Measurements from ENCODE around the gene ZBTB38. TPM values are rescaled to one million over a fixed set of nuclear protein-coding genes. Genes with fewer than 3 reads are reported as not detected.

Gene ZBTB38
- total and polyA plus RNA-seq, 2 of the 13 experiments (the other 11 are each of a cell fraction or from before 2014, with no cell fraction given): 26.8 to 51.7 TPM

DNA sequence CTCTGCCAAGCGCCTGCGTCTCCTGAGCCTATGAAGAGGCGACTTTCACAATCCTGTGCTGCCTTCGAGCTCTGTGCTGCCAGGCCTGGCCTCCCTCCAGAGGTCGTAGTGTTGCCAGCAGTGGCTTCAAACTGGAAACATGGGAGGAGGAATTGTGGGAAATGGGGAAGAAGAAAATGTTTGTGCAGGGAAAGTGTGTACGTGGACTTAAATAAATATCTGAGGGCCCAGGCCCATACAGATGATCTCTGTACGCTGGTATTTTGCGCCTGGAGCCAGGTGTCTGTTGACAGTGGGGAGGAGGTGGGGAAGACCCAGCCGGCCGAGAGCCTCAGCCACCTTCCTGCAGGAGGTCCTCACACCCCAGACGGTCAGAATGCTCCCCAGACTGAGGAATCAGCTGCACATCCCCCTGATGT is 44.6 kb downstream of the ZBTB38 start (continued):
- TF ChIP-seq, protein P1, sequence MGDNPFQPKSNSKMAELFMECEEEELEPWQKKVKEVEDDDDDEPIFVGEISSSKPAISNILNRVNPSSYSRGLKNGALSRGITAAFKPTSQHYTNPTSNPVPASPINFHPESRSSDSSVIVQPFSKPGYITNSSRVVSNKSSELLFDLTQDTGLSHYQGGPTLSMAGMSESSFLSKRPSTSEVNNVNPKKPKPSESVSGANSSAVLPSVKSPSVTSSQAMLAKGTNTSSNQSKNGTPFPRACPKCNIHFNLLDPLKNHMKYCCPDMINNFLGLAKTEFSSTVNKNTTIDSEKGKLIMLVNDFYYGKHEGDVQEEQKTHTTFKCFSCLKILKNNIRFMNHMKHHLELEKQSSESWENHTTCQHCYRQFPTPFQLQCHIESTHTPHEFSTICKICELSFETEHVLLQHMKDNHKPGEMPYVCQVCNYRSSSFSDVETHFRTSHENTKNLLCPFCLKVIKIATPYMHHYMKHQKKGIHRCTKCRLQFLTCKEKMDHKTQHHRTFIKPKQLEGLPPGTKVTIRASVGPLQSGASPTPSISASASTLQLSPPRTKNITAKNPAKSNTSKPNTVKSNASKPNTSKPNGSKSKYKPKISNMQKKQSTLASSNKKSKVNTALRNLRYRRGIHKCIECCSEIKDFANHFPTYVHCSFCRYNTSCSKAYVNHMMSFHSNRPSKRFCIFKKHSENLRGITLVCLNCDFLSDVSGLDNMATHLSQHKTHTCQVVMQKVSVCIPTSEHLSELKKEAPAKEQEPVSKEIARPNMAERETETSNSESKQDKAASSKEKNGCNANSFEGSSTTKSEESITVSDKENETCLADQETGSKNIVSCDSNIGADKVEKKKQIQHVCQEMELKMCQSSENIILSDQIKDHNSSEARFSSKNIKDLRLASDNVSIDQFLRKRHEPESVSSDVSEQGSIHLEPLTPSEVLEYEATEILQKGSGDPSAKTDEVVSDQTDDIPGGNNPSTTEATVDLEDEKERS (CRISPR knock-in tag; IDR thresholded peaks at IDR 0.05): no peak
- TF ChIP-seq, protein P2, sequence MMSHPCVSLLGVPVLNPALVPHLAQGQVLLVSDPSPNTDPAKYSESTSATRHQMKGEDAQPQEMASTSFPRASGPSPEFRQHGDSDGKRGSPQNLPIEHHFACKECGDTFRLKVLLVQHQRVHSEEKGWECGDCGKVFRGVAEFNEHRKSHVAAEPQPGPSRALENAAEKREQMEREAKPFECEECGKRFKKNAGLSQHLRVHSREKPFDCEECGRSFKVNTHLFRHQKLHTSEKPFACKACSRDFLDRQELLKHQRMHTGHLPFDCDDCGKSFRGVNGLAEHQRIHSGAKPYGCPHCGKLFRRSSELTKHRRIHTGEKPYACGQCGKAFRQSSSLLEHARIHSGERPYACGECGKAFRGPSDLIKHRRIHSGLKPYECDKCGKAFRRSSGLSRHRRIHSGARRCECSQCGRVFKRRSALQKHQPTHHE (CRISPR knock-in tag; IDR thresholded peaks at IDR 0.05; ENCODE audit: borderline replicate concordance): no peak
- TF ChIP-seq HMGA1 (CRISPR knock-in tag; conservative IDR thresholded peaks at IDR 0.05) (no peak), MYNN (CRISPR knock-in tag; IDR thresholded peaks at IDR 0.05; ENCODE audit: low read depth) (no peak), NFKBIZ (CRISPR knock-in tag; IDR thresholded peaks at IDR 0.05) (no peak), ZNF720 (CRISPR knock-in tag; IDR thresholded peaks at IDR 0.05) (no peak), ZBTB20 (CRISPR knock-in tag; IDR thresholded peaks at IDR 0.05; ENCODE audit: borderline replicate concordance, low read depth) (no peak), KDM1A (CRISPR knock-in tag; IDR thresholded peaks at IDR 0.05) (no peak), KDM5B (CRISPR knock-in tag; IDR thresholded peaks at IDR 0.05; ENCODE audit: borderline replicate concordance) (peak; percentile 36; the same call in 1 of the 2 replicates), ZNF441 (CRISPR knock-in tag; IDR thresholded peaks at IDR 0.05; ENCODE audit: borderline replicate concordance) (no peak; the same call in 1 of the 2 replicates), ZEB1 (IDR thresholded peaks at IDR 0.05; ENCODE audit: insufficient replicate concordance, low read depth) (peak; percentile 65), TMF1 (CRISPR knock-in tag; IDR thresholded peaks at IDR 0.05; ENCODE audit: low read depth) (no peak), ZNF549 (CRISPR knock-in tag; IDR thresholded peaks at IDR 0.05) (no peak), ZFP62 (CRISPR knock-in tag; IDR thresholded peaks at IDR 0.05) (no peak)
- TF ChIP-seq, protein P3, sequence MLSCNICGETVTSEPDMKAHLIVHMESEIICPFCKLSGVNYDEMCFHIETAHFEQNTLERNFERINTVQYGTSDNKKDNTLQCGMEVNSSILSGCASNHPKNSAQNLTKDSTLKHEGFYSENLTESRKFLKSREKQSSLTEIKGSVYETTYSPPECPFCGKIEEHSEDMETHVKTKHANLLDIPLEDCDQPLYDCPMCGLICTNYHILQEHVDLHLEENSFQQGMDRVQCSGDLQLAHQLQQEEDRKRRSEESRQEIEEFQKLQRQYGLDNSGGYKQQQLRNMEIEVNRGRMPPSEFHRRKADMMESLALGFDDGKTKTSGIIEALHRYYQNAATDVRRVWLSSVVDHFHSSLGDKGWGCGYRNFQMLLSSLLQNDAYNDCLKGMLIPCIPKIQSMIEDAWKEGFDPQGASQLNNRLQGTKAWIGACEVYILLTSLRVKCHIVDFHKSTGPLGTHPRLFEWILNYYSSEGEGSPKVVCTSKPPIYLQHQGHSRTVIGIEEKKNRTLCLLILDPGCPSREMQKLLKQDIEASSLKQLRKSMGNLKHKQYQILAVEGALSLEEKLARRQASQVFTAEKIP (CRISPR knock-in tag; IDR thresholded peaks at IDR 0.05; ENCODE audit: borderline replicate concordance): no peak
- TF ChIP-seq, protein P4, sequence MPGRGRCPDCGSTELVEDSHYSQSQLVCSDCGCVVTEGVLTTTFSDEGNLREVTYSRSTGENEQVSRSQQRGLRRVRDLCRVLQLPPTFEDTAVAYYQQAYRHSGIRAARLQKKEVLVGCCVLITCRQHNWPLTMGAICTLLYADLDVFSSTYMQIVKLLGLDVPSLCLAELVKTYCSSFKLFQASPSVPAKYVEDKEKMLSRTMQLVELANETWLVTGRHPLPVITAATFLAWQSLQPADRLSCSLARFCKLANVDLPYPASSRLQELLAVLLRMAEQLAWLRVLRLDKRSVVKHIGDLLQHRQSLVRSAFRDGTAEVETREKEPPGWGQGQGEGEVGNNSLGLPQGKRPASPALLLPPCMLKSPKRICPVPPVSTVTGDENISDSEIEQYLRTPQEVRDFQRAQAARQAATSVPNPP (CRISPR knock-in tag; IDR thresholded peaks at IDR 0.05): no peak
- TF ChIP-seq, protein P5, sequence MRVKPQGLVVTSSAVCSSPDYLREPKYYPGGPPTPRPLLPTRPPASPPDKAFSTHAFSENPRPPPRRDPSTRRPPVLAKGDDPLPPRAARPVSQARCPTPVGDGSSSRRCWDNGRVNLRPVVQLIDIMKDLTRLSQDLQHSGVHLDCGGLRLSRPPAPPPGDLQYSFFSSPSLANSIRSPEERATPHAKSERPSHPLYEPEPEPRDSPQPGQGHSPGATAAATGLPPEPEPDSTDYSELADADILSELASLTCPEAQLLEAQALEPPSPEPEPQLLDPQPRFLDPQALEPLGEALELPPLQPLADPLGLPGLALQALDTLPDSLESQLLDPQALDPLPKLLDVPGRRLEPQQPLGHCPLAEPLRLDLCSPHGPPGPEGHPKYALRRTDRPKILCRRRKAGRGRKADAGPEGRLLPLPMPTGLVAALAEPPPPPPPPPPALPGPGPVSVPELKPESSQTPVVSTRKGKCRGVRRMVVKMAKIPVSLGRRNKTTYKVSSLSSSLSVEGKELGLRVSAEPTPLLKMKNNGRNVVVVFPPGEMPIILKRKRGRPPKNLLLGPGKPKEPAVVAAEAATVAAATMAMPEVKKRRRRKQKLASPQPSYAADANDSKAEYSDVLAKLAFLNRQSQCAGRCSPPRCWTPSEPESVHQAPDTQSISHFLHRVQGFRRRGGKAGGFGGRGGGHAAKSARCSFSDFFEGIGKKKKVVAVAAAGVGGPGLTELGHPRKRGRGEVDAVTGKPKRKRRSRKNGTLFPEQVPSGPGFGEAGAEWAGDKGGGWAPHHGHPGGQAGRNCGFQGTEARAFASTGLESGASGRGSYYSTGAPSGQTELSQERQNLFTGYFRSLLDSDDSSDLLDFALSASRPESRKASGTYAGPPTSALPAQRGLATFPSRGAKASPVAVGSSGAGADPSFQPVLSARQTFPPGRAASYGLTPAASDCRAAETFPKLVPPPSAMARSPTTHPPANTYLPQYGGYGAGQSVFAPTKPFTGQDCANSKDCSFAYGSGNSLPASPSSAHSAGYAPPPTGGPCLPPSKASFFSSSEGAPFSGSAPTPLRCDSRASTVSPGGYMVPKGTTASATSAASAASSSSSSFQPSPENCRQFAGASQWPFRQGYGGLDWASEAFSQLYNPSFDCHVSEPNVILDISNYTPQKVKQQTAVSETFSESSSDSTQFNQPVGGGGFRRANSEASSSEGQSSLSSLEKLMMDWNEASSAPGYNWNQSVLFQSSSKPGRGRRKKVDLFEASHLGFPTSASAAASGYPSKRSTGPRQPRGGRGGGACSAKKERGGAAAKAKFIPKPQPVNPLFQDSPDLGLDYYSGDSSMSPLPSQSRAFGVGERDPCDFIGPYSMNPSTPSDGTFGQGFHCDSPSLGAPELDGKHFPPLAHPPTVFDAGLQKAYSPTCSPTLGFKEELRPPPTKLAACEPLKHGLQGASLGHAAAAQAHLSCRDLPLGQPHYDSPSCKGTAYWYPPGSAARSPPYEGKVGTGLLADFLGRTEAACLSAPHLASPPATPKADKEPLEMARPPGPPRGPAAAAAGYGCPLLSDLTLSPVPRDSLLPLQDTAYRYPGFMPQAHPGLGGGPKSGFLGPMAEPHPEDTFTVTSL (CRISPR knock-in tag; IDR thresholded peaks at IDR 0.05; ENCODE audit: borderline replicate concordance): peak; percentile 62; the same call in 1 of the 2 replicates

All from HepG2 (cell line).